Measurements from ENCODE around the gene GRIA4.

Gene GRIA4

DNA sequence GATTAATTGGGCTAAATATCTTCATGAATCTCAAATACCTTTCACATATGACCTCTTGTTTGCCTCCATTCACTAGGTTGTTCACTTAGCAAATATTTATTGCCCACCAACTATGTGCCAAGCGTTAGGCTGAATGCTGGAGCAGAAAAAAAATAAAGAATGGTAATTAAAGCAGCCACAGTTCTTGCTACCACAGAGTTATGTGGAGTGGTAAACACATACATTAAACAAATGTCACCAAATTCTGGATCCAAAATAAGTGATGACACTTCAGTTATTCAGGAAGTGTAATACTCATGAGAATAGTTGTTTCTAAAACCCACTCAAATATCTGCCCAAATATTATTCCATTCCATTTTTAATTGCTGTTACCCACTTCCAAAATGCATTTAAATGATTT, 128.4 kb downstream of the GRIA4 start:
- no peak for DNase-seq (ENCODE audit: low read depth)
- H3K4me3 ChIP-seq (ENCODE audit: control insufficient read depth, low read depth, low read length), result no peak overlapping the region
- TF ChIP-seq, protein P1, sequence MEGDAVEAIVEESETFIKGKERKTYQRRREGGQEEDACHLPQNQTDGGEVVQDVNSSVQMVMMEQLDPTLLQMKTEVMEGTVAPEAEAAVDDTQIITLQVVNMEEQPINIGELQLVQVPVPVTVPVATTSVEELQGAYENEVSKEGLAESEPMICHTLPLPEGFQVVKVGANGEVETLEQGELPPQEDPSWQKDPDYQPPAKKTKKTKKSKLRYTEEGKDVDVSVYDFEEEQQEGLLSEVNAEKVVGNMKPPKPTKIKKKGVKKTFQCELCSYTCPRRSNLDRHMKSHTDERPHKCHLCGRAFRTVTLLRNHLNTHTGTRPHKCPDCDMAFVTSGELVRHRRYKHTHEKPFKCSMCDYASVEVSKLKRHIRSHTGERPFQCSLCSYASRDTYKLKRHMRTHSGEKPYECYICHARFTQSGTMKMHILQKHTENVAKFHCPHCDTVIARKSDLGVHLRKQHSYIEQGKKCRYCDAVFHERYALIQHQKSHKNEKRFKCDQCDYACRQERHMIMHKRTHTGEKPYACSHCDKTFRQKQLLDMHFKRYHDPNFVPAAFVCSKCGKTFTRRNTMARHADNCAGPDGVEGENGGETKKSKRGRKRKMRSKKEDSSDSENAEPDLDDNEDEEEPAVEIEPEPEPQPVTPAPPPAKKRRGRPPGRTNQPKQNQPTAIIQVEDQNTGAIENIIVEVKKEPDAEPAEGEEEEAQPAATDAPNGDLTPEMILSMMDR (IDR thresholded peaks at IDR 0.05; ENCODE audit: control insufficient read depth, insufficient read depth, low read depth, low read length, missing control alignments), result no peak

GRCh38 chr11:105738986-105739795, 129.3 kb downstream of the GRIA4 start:
- no peak for DNase-seq (ENCODE audit: low read depth)
- no peak overlapping the region for H3K4me3 ChIP-seq (ENCODE audit: control insufficient read depth, low read depth, low read length)
- TF ChIP-seq, protein P1 (IDR thresholded peaks at IDR 0.05; ENCODE audit: control insufficient read depth, insufficient read depth, low read depth, low read length, missing control alignments), result no peak

DNA sequence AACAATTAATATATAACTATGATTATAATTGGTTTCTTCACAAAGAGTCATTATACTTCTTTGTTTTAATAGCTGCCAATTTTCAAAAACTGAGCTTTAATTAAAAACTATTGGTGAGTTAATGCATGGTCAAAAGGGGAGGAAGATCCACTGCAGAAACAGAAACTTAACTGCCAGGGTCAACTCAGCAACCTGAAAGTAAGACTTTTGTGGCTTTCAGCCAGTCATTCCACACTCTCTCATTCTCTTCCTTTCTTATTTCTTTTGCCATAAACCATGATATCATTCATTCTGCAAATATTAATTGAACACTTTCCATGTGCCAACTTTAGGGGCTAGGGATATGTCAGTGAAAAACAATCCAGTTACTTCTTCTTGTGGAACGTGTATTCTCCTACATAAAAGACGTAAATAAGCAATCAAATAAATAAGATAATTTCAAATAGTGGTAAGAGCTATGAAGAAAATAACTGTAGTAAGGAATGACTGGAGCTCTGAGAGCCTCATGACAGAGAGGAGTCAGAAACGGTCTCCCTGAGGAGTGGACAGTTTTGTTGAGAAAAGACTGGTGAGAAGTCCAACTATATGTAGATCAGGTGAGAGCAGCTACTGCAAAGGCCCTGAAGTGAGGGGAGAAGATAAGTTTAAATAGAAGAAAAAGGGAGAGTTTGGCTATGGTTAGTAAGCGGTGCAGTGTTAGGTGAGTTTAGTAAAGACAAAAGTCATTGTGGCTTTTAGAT, 130.5 kb downstream of the GRIA4 start:
- H3K4me3 ChIP-seq (ENCODE audit: control insufficient read depth, low read depth, low read length), result no peak overlapping the region
- DNase-seq (ENCODE audit: low read depth), result no peak
- TF ChIP-seq, protein P1 (IDR thresholded peaks at IDR 0.05; ENCODE audit: control insufficient read depth, insufficient read depth, low read depth, low read length, missing control alignments), result no peak

DNA sequence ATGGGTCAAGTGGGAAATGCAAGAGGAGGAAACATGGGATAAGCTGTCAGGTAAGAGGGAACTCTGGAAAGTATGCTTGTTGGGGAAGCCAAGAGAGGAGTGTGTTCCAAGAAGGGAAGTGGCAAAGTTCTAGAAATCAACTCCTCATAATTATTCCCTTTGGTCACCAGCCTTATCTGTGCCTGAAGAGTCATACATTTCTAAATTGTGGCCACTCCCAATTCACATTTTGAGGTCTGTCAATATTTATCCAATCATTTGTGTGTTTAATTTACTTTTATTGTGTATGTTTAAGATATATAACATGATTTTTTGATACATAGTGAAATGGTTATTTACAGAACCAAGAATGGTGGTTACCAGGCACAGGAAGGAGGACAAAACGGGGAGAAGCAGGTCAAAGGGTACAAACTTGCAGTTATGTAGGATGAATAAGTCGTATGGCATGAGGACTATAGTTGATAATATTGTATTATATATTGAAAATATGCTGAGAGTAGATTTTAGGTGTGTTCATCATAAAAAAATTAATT, 131.7 kb downstream of the GRIA4 start:
- TF ChIP-seq, protein P1 (IDR thresholded peaks at IDR 0.05; ENCODE audit: control insufficient read depth, insufficient read depth, low read depth, low read length, missing control alignments), result no peak
- H3K4me3 ChIP-seq (ENCODE audit: control insufficient read depth, low read depth, low read length), result no peak overlapping the region

DNA sequence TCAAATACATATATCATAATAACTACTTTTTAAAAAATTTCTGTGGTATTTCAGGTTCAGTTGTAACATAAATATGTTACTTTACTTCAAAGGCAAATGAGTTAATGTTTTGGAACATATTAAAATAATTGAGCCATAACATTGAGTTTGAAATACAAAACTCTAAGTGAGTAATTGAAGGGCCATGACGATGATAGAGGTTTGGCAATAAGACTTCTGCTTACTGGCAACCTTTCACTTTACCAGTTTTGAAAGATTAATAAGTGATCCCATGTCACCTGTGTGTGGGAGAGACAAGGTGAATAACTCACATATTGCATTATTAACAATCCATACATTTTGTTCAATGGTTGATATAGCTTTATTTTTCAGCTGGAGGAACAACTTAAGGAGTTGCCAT, 144.4 kb downstream of the GRIA4 start:
- H3K4me3 ChIP-seq (ENCODE audit: control insufficient read depth, low read depth, low read length), result no peak overlapping the region
- TF ChIP-seq, protein P1 (IDR thresholded peaks at IDR 0.05; ENCODE audit: control insufficient read depth, insufficient read depth, low read depth, low read length, missing control alignments), result no peak
- DNase-seq (ENCODE audit: low read depth), result no peak

More for the DNA sequence above, 131.7 kb downstream of the GRIA4 start:
- DNase-seq (ENCODE audit: low read depth), result no peak

DNA sequence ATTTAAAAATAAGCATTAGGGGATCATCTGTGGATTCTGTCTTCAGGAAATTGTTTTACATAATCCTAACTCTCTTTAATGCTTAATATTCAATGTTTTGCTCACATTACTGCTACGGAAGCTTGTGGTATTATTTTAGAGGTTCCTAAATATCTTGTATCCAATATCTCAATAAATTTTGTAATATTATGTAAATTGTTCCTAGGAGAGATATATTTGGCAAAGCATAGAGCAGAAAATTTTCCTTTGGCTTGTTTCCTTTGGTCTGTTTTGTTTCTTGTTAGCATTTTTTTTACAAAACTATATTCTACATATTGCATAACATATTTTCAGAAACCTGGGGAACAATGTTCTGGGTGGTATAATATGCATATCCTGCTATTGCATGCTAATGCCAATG, 144.8 kb downstream of the GRIA4 start:
- TF ChIP-seq, protein P1 (IDR thresholded peaks at IDR 0.05; ENCODE audit: control insufficient read depth, insufficient read depth, low read depth, low read length, missing control alignments), result no peak
- DNase-seq (ENCODE audit: low read depth), result no peak
- H3K4me3 ChIP-seq (ENCODE audit: control insufficient read depth, low read depth, low read length), result no peak overlapping the region
